ENCODE results near the gene LMOD2. TPM values are rescaled to one million over a fixed set of nuclear protein-coding genes. Genes with fewer than 3 reads are reported as not detected.

The LMOD2 gene, protein sequence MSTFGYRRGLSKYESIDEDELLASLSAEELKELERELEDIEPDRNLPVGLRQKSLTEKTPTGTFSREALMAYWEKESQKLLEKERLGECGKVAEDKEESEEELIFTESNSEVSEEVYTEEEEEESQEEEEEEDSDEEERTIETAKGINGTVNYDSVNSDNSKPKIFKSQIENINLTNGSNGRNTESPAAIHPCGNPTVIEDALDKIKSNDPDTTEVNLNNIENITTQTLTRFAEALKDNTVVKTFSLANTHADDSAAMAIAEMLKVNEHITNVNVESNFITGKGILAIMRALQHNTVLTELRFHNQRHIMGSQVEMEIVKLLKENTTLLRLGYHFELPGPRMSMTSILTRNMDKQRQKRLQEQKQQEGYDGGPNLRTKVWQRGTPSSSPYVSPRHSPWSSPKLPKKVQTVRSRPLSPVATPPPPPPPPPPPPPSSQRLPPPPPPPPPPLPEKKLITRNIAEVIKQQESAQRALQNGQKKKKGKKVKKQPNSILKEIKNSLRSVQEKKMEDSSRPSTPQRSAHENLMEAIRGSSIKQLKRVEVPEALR
- 0.10 TPM for polyA plus RNA-seq (2013, experiment 1 of 2)
- polyA plus RNA-seq (2013, experiment 2 of 2) = 0.10 TPM

DNA sequence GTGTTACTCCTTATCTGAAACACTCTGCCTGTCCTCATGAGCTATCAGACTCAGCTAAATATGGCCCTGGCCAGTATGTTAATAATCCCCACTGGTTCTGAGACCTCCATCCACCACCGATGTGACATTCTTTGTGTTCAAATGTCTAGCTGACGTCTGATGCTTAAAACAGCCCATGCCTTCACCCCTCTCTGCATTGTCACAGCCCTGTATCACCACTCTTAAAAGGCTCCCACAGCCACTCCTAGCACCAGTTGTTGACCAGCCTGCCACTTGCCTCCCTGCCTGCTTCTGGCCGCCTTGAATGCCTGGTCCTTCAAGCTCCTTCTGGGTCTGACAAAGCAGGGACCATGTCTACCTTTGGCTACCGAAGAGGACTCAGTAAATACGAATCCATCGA, at the start of gene LMOD2:
Gene LMOD2, plus strand, starts transcription at position 253 of the 400 bp plus-strand sequence. Its CDS starts 98 bp downstream, at position 351.
- Histone ChIP-seq H2BK120ac (ENCODE audit: low read depth, low read length) (no peak within 1 kb of the TSS), H3K27me3 (ENCODE audit: control insufficient read depth in 3 of 3, insufficient read depth in 3 of 3, low read depth in 1 of 3, low read length in 3 of 3) (peaks cover 0 to 4% (median 0%) of the 10 kb centered on the region in 3 experiments), H3K27ac (replicated peaks; ENCODE audit: low read length) (no peak within 1 kb of the TSS), H3K9ac (ENCODE audit: low read depth, low read length, poor library complexity) (no peak within 1 kb of the TSS), H3K4me1 (ENCODE audit: control insufficient read depth in 2 of 2, insufficient read depth in 1 of 2, low read depth in 1 of 2, low read length in 2 of 2) (peaks cover 1 to 3% of the 10 kb centered on the region in 2 donors), H2AK5ac (ENCODE audit: low read depth, low read length) (no peak within 1 kb of the TSS), H3K36me3 (replicated peaks in 1 of 2; ENCODE audit: control insufficient read depth in 2 of 2, insufficient read depth in 2 of 2, low read length in 2 of 2) (no peaks in the 10 kb centered on the region), H2BK12ac (ENCODE audit: low read length) (no peak within 1 kb of the TSS), H2AFZ (ENCODE audit: low read length) (no peak within 1 kb of the TSS), H2BK5ac (ENCODE audit: low read length) (no peak within 1 kb of the TSS), H3K4me2 (ENCODE audit: insufficient read depth, low read length, poor library complexity, severe bottlenecking) (no peak within 1 kb of the TSS), H3K23ac (ENCODE audit: low read depth, low read length, poor library complexity) (no peak within 1 kb of the TSS), H3K18ac (ENCODE audit: low read length) (no peak within 1 kb of the TSS), H3K14ac (ENCODE audit: low read length) (no peak within 1 kb of the TSS), H3K79me1 (ENCODE audit: low read depth, low read length) (no peaks in the 10 kb centered on the region), H4K8ac (ENCODE audit: low read depth, low read length) (no peak within 1 kb of the TSS), H2BK15ac (ENCODE audit: low read length) (no peak within 1 kb of the TSS), H4K91ac (ENCODE audit: low read depth, low read length, poor library complexity) (no peak within 1 kb of the TSS), H3K4ac (ENCODE audit: low read length) (no peak within 1 kb of the TSS), H3K9me3 (replicated peaks in 1 of 2; ENCODE audit: control insufficient read depth in 2 of 2, insufficient read depth in 1 of 2, low read depth in 1 of 2, low read length in 2 of 2) (no peaks in the 10 kb centered on the region), H3K4me3 (ENCODE audit: low read length in 2 of 2) (no peak within 1 kb of the TSS)
- no CpG with 5 or more reads among the region's 6 CpGs for WGBS, 2 donors (ENCODE audit: extremely low coverage in 2 of 2, insufficient read length in 2 of 2, insufficient replicate concordance in 1 of 2)
- no peak for DNase-seq (ENCODE audit: low spot score)

DNA sequence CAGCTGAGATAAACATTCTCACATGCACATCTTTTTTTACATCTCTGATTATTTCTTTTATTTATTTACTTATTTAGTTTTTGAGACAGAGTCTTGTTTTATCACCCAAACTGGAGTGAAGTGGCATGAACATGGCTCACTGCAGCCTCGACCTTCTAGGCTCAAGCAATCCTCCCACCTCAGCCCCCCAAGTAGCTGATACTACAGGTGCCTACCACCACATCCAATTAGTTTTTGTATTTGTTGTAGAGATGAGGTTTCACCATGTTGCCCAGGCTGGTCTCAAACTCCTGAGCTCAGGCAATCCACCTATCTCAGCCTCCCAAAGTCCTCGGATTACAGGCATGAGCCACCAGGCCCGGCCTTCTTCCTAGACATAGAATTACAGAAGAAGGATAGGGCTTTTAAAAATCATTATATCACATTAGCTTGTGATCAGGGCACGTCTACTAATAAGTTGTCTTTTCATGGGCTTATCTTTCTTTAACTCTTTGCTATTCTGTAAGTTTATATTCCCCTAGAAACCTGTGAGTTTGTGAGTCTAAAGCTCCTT, 48.2 kb upstream of the LMOD2 start:
- Histone ChIP-seq H3K4me1 (ENCODE audit: control insufficient read depth in 2 of 2, insufficient read depth in 1 of 2, low read depth in 1 of 2, low read length in 2 of 2) (no peaks in the 10 kb centered on the region), H2BK12ac (ENCODE audit: low read length) (no peak overlapping the region), H2BK5ac (ENCODE audit: low read length) (no peak overlapping the region), H3K4ac (ENCODE audit: low read length) (no peak overlapping the region), H3K27ac (replicated peaks; ENCODE audit: low read length) (no peak overlapping the region), H2AFZ (ENCODE audit: low read length) (no peak overlapping the region), H3K4me3 (ENCODE audit: low read length in 2 of 2) (no peak overlapping the region), H3K4me2 (ENCODE audit: insufficient read depth, low read length, poor library complexity, severe bottlenecking) (no peak overlapping the region), H3K9me3 (replicated peaks in 1 of 2; ENCODE audit: control insufficient read depth in 2 of 2, insufficient read depth in 1 of 2, low read depth in 1 of 2, low read length in 2 of 2) (no peaks in the 10 kb centered on the region), H4K8ac (ENCODE audit: low read depth, low read length) (no peak overlapping the region), H3K23ac (ENCODE audit: low read depth, low read length, poor library complexity) (no peak overlapping the region), H3K27me3 (ENCODE audit: control insufficient read depth in 3 of 3, insufficient read depth in 3 of 3, low read depth in 1 of 3, low read length in 3 of 3) (no peaks in the 10 kb centered on the region), H2BK120ac (ENCODE audit: low read depth, low read length) (no peak overlapping the region), H3K14ac (ENCODE audit: low read length) (no peak overlapping the region), H4K91ac (ENCODE audit: low read depth, low read length, poor library complexity) (no peak overlapping the region), H3K18ac (ENCODE audit: low read length) (no peak overlapping the region), H3K36me3 (replicated peaks in 1 of 2; ENCODE audit: control insufficient read depth in 2 of 2, insufficient read depth in 2 of 2, low read length in 2 of 2) (no peaks in the 10 kb centered on the region), H3K79me1 (ENCODE audit: low read depth, low read length) (no peaks in the 10 kb centered on the region), H3K9ac (ENCODE audit: low read depth, low read length, poor library complexity) (no peak overlapping the region), H2BK15ac (ENCODE audit: low read length) (no peak overlapping the region), H2AK5ac (ENCODE audit: low read depth, low read length) (no peak overlapping the region)
- no peak for DNase-seq (ENCODE audit: low spot score)
- WGBS, 2 donors (ENCODE audit: extremely low coverage in 2 of 2, insufficient read length in 2 of 2, insufficient replicate concordance in 1 of 2) = no CpG with 5 or more reads among the region's 4 CpGs

DNA sequence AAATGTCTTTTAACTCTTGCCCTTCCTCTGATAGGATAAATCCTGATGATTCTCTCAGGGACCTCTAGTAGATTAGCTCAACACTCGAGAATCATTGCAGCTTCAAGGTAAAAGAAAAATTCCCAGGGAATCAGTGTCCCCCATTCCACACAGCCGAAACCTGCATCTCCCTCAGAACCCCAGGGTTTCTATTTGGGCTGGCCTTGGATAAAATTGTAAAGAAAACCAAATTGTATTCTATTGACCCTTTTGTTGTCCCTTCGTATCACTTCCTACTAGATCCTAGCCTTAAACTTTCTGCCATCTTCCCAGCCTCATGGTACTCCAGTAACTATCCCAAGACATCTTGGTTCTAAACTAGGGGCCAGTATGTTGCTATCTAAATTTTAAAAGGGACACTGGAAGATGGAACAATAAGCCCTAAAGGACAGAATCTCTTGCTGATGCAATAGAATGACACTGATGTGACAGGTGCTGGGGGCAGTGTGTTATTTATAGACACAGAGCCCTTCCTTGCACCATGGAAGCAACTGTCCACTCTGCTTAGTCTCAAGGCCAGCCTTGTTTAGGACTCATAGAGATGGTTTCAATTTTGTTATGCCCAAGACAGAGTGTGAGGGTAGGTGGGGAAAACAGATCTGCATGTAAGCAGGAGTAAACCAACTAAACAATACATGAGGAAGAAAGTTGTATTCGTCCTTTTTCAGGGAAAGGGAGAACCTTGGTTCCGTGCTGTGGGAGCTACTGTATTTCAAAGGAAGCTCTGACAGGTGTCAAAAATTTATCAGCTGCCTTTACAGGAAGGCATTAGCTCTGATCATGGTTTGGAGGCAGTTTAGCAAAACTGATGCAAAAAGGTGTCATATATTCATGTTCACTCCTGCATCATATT, 46.4 kb upstream of the LMOD2 start:
- Histone ChIP-seq H2BK15ac (ENCODE audit: low read length) (no peak overlapping the region), H2AFZ (ENCODE audit: low read length) (peak overlapping the region; percentile 5), H3K4ac (ENCODE audit: low read length) (no peak overlapping the region), H3K4me2 (ENCODE audit: insufficient read depth, low read length, poor library complexity, severe bottlenecking) (no peak overlapping the region), H2BK120ac (ENCODE audit: low read depth, low read length) (no peak overlapping the region), H2BK5ac (ENCODE audit: low read length) (no peak overlapping the region), H3K4me1 (ENCODE audit: control insufficient read depth in 2 of 2, insufficient read depth in 1 of 2, low read depth in 1 of 2, low read length in 2 of 2) (no peaks in the 10 kb centered on the region), H3K36me3 (replicated peaks in 1 of 2; ENCODE audit: control insufficient read depth in 2 of 2, insufficient read depth in 2 of 2, low read length in 2 of 2) (no peaks in the 10 kb centered on the region), H2AK5ac (ENCODE audit: low read depth, low read length) (no peak overlapping the region), H3K18ac (ENCODE audit: low read length) (no peak overlapping the region), H4K8ac (ENCODE audit: low read depth, low read length) (no peak overlapping the region), H3K23ac (ENCODE audit: low read depth, low read length, poor library complexity) (no peak overlapping the region), H3K79me1 (ENCODE audit: low read depth, low read length) (no peaks in the 10 kb centered on the region), H4K91ac (ENCODE audit: low read depth, low read length, poor library complexity) (no peak overlapping the region), H3K9ac (ENCODE audit: low read depth, low read length, poor library complexity) (no peak overlapping the region), H3K9me3 (replicated peaks in 1 of 2; ENCODE audit: control insufficient read depth in 2 of 2, insufficient read depth in 1 of 2, low read depth in 1 of 2, low read length in 2 of 2) (no peaks in the 10 kb centered on the region), H3K14ac (ENCODE audit: low read length) (no peak overlapping the region), H2BK12ac (ENCODE audit: low read length) (no peak overlapping the region), H3K27me3 (ENCODE audit: control insufficient read depth in 3 of 3, insufficient read depth in 3 of 3, low read depth in 1 of 3, low read length in 3 of 3) (no peaks in the 10 kb centered on the region), H3K27ac (replicated peaks; ENCODE audit: low read length) (no peak overlapping the region), H3K4me3 (ENCODE audit: low read length in 2 of 2) (no peak overlapping the region)
- DNase-seq (ENCODE audit: low spot score) = no peak
- WGBS, 2 donors (ENCODE audit: extremely low coverage in 2 of 2, insufficient read length in 2 of 2, insufficient replicate concordance in 1 of 2) = no CpG with 5 or more reads among the region's 5 CpGs
